Testis (tissue), 2 donors: ENCODE measurements around the gene RESF1.

ENCODE experiments used
- CTCF ChIP-seq, 3 experiments: fragments of 450-650 bp in 2 of 3; fragments of 200-600 bp in 1 of 3; sonication (generic) in 1 of 3; IDR thresholded peaks; one replicate each; pipeline ENCODE4 v1.5.1; 2016 to 2019; ENCODE audit warnings: antibody characterized with exemption in 3 of 3, mild to moderate bottlenecking in 2 of 3, moderate library complexity in 1 of 3
- POLR2A ChIP-seq: fragments of 450-650 bp; IDR thresholded peaks from one replicate; pipeline ENCODE4 v1.6.1; 2017; ENCODE audit warnings: antibody characterized with exemption, mild to moderate bottlenecking, moderate library complexity

DNA sequence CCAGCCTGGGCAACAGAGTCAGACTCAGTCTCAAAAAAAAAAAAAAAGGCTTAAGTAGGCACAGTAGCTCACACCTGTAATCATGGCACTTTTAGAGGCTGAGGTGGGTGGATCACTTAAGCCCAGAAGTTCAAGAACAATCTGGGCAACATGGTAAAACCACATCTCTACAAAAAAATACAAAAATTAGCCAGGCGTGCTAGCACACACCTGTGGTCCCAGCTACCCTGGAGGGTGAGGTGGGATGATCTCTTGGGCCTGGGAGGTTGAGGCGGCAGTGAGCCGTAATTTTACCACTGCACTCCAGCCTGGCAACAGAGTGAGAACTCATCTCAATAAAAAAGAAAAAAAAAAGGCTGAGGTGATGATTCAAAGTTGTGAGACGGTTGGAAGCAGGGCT lies 9.1 kb upstream of the RESF1 start:
- TF ChIP-seq POLR2A (no peak), CTCF (IDR thresholded peaks at IDR 0.05) (no peak)
